HL-60 (cell line): ENCODE measurements around the gene XRCC4.

ENCODE experiments used
- GABPA ChIP-seq: IDR thresholded peaks from 2 replicates; pipeline ENCODE4 v1.6.1; 2012; ENCODE audit warnings: low read depth
- POLR2AphosphoS5 ChIP-seq: IDR thresholded peaks from 2 replicates; pipeline ENCODE4 v1.6.1; 2012; ENCODE audit warnings: low read depth
- SPI1 ChIP-seq: IDR thresholded peaks from 2 replicates; pipeline ENCODE4 v1.6.1; 2012; ENCODE audit warnings: low read depth, mild to moderate bottlenecking, borderline replicate concordance
- TF ChIP-seq, protein P1 (sequence below): IDR thresholded peaks from 2 replicates; pipeline ENCODE4 v1.6.1; 2012; ENCODE audit warnings: low read depth; ENCODE audit not compliant: insufficient replicate concordance
- TF ChIP-seq, protein P2 (sequence below): IDR thresholded peaks from one replicate; pipeline ENCODE4 v1.5.1; 2011; ENCODE audit warnings: low read length, control low read depth, inconsistent platforms; ENCODE audit not compliant: insufficient read depth

DNA sequence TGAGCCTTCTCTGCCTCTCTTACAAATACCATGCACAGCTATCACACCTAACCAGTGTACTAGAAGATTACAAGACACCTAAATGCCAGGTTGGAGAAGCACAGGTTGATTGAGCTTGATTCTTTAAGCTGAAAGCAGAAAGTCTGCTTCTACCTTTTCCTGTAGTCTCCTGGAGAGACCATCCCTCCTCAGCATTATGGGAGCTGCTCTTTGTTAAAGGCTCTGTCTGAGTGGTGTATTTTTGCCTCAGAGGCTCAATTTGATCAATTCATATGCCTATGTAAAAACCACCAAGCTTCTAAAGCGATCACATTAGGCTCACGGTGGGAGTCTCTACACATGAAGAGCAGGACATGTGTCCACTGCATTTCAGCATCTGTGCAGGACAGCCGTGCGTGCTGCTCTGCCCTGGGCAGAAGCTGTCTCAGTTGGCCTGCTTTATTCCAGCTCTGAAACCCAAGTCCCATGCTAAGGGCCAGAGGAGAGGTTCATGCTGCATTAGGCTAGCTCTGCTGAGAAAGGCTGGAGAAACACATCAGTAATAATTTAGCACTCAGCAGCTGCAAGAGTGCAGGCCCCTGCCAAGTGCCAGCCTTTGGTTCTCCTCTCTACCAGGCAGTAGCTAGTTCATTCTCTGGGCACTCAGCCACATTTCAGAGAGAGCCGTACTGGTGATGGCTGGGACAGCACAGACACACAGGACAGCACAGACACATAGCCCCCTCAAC lies 41.8 kb upstream of the XRCC4 start:
- TF ChIP-seq POLR2AphosphoS5 (no peak), SPI1 (no peak), GABPA (no peak)
- TF ChIP-seq, protein P1, sequence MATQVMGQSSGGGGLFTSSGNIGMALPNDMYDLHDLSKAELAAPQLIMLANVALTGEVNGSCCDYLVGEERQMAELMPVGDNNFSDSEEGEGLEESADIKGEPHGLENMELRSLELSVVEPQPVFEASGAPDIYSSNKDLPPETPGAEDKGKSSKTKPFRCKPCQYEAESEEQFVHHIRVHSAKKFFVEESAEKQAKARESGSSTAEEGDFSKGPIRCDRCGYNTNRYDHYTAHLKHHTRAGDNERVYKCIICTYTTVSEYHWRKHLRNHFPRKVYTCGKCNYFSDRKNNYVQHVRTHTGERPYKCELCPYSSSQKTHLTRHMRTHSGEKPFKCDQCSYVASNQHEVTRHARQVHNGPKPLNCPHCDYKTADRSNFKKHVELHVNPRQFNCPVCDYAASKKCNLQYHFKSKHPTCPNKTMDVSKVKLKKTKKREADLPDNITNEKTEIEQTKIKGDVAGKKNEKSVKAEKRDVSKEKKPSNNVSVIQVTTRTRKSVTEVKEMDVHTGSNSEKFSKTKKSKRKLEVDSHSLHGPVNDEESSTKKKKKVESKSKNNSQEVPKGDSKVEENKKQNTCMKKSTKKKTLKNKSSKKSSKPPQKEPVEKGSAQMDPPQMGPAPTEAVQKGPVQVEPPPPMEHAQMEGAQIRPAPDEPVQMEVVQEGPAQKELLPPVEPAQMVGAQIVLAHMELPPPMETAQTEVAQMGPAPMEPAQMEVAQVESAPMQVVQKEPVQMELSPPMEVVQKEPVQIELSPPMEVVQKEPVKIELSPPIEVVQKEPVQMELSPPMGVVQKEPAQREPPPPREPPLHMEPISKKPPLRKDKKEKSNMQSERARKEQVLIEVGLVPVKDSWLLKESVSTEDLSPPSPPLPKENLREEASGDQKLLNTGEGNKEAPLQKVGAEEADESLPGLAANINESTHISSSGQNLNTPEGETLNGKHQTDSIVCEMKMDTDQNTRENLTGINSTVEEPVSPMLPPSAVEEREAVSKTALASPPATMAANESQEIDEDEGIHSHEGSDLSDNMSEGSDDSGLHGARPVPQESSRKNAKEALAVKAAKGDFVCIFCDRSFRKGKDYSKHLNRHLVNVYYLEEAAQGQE: no peak
- TF ChIP-seq, protein P2, sequence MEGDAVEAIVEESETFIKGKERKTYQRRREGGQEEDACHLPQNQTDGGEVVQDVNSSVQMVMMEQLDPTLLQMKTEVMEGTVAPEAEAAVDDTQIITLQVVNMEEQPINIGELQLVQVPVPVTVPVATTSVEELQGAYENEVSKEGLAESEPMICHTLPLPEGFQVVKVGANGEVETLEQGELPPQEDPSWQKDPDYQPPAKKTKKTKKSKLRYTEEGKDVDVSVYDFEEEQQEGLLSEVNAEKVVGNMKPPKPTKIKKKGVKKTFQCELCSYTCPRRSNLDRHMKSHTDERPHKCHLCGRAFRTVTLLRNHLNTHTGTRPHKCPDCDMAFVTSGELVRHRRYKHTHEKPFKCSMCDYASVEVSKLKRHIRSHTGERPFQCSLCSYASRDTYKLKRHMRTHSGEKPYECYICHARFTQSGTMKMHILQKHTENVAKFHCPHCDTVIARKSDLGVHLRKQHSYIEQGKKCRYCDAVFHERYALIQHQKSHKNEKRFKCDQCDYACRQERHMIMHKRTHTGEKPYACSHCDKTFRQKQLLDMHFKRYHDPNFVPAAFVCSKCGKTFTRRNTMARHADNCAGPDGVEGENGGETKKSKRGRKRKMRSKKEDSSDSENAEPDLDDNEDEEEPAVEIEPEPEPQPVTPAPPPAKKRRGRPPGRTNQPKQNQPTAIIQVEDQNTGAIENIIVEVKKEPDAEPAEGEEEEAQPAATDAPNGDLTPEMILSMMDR: no peak
